ENCODE results near the gene COL4A4.

The COL4A4 gene

GRCh38 chr2:226956659-226957058, 207.3 kb downstream of the COL4A4 start:
- TF ChIP-seq CTCF (IDR thresholded peaks at IDR 0.05) (no peak), ZFX (IDR thresholded peaks at IDR 0.05; ENCODE audit: borderline replicate concordance) (no peak)

GRCh38 chr2:226953826-226954225, 210.2 kb downstream of the COL4A4 start:
- no peak overlapping the region for H3K27ac ChIP-seq
- TF ChIP-seq CTCF (IDR thresholded peaks at IDR 0.05) (no peak), ZFX (IDR thresholded peaks at IDR 0.05; ENCODE audit: borderline replicate concordance) (no peak)

More at GRCh38 chr2:226956659-226957058, 207.3 kb downstream of the COL4A4 start:
- H3K27ac ChIP-seq: no peak overlapping the region

GRCh38 chr2:226953206-226953605, 210.8 kb downstream of the COL4A4 start:
- TF ChIP-seq CTCF (IDR thresholded peaks at IDR 0.05): no peak
- no peak for TF ChIP-seq ZFX (IDR thresholded peaks at IDR 0.05; ENCODE audit: borderline replicate concordance)
- no peak overlapping the region for H3K27ac ChIP-seq
